GM21619 (cell line): ENCODE results near the gene RBM27.
"Not testable (repeated sequence)": the region's sequence is repeated elsewhere in the genome, so short reads cannot be mapped to it uniquely, and the experiment has no call there.

ENCODE experiments used
- ATAC-seq: cut with Tn5 transposase; IDR thresholded peaks from one replicate; pipeline ENCODE4 v1.9.1; 2021; ENCODE audit not compliant: unreplicated experiment

RBM27 gene

GRCh38 chr5:146203011-146203871 is at the start of gene RBM27:
Gene RBM27, plus strand, starts transcription at chr5:146203605. Its CDS starts 161 bp downstream, at chr5:146203766.
- ATAC-seq = peak; percentile 100

- no peak for ATAC-seq
These were observed 45.1 kb upstream of the RBM27 start for GRCh38 chr5:146158255-146158654.

DNA sequence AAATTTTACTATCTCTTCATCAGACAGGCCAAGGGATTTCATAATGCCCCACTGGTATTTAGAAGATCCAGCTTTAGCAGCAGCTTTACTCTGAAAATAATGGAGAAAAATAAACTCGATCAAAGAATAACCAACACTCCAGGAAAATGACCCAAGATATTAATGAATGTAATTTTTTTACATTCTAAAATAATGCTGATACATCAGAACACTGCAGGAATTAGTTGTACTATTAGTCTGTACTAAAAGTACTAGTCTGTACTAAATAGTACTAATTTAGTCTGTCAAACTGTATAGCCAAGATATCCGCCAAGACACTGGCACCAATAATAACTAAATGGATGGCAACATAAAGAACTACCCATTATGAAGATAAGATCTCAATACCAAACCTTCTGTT is 39.0 kb upstream of the RBM27 start:
- no peak for ATAC-seq

- no peak for ATAC-seq
These were observed 37.9 kb upstream of the RBM27 start for GRCh38 chr5:146165460-146165859.

DNA sequence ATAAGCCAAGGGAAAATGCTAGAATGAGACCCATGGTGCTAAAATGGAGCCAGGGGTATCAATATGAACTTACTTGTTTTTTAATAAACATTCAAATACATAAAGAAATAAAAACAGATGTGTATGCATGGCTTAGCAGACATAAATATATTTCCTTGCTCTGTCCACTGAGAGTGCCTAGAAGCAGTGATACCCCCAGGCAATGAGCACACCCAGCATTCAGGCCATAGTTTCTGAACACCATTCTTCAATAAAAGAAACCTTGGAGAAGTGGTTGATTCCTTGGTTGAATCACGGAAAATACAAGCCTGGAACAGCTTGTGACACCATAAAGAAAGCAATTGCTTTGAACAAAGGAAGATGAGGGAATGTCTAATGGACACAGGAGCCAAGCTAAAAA is 37.5 kb upstream of the RBM27 start:
- ATAC-seq = no peak

DNA sequence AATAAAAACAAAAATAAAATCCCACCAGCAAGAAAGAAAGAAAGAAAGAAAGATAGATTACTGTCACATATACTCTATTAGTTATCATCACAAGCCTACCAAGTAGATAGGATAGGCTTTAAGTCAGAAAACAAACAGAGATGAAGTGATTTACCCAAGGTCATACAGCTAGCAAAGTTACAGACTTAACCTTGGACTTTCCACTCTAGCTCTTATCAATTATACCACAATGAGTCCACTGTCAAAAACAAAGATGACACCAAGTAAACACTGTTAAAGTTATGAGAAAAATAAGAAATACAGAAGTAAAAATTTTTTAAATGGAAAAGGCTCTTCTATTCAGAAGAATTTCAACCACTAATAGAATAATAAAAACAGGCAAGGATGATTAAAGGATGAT is 34.3 kb upstream of the RBM27 start:
- no peak for ATAC-seq

DNA sequence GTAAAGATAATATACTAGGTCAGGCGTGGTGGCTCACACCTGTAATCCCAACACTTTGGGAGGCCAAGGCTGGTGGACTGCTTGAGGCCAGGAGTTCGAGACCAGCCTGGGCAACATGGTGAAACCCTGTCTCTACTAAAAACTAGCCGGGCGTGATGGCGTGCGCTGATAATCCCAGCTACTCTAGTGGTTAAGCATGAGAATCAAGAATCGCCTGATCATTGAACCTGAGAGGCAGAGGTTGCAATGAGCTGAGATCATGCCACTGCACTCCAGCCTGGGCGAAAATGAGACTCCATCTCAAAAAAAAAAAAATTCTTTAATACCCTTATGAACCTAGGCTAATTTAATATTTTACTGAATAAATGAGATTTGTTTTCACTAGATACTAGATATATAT is 30.4 kb upstream of the RBM27 start:
- peak; percentile 70 for ATAC-seq

DNA sequence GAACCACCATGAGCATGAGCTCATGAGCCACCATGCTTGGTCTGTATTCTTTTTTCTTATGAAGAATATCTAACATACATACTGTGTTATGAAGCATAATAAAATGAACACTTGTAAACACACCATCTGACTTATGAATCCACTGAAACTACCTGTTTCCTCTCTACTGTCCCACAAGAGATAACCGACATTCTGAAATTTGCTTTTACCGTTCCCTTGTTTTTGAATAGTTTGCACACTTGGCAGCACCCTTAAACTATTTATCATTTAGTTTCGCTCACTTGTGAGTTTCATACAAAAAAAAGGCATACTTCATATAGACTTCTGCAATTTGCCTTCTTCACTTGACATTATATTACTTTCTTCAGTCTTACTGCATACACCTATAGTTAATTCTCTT is 29.8 kb upstream of the RBM27 start:
- ATAC-seq = peak; percentile 94

GRCh38 chr5:146176805-146177204 is 26.6 kb upstream of the RBM27 start:
- no peak for ATAC-seq

DNA sequence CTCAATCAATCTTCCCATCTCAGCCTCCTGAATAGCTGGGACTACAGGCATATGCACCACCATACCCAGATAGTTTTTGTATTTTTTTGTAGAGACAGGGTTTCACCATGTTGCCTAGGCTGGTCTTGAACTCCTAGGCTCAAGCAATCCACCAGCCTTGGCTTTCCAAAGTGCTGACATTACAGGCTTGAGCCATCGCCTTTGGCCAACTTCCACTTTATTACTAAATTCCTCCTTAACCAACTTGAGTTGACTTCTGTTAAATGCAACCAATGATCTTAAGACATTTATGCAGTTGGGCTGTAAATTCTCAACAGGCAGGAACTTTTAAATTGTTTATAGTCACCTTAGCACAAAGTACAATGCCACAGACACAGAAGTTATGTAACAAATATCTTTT is 23.7 kb upstream of the RBM27 start:
- no peak for ATAC-seq

DNA sequence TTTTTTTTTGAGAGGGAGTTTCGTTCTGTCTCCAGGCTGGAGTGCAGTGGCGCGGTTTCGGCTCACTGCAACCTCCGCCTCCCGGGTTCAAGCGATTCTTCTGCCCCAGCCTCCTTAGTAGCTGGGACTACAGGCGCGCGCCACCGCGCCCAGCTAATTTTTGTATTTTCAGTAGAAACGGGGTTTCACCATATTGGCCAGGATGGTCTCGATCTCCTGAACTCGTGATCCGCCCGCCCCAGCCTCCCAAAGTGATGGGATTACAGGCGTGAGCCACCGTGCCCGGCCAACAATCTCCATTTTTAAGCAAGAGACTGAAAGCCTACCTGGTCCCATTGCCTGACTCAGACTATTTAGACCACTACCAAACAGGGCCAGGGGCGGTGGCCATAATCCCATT is 20.0 kb upstream of the RBM27 start:
- ATAC-seq = not testable (repeated sequence)

- ATAC-seq = no peak
These were observed 18.2 kb upstream of the RBM27 start for GRCh38 chr5:146185161-146185560.

- no peak for ATAC-seq
These were observed 15.0 kb upstream of the RBM27 start for GRCh38 chr5:146188358-146188757.

DNA sequence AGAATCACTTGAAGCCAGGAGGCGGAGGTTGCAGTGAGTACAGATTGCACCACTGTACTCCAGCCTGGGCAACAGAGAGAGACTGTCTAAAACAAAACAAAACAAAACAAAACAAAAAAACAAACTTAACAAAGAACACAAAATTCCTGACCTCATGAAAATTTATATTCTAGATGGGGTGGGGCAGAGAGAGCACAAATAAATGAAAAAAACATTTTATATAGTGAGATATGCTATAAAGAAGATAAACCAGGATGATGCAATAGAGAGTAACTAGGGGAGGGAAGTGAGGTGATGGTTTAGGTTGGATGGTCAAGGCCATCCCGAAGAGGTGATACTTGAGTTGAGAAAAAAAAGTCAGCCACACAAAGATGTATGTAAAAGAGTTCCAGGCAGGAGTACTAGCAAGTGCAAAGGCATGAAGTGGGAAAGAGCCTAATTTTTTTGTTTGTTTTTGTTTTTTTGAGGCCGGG is 10.8 kb upstream of the RBM27 start:
- no peak for ATAC-seq

- no peak for ATAC-seq
These were observed 10.1 kb upstream of the RBM27 start for GRCh38 chr5:146193285-146193684.

- ATAC-seq = not testable (repeated sequence)
These were observed 8.4 kb upstream of the RBM27 start for GRCh38 chr5:146194997-146195396.

DNA sequence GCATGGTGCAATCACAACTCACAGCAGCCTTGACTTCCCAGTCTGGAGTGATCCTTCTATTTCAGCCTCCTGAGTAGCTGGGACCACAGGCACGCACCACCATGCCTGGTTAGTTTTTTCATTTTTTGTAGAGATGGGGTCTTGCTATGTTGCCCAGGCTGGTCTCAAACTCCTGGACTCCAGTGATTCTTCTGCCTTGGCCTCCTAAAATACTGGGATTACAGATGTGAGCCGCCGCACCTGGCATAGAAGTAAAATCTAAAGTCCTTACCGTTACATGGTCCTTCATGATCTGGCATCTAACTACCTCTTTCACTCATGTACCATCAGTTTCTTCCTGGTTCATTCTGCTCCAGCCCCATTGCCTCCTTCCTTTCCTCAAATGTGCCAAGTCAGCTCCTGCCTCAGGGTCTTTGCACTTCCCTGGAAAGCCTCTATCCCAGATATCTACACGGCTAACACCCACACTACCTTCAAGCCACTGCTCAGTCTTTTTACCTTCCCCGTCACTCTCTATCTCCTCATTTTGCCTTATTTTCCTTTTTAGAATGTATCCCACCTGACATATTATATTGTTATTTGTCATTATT is 6.9 kb upstream of the RBM27 start:
- ATAC-seq = no peak

DNA sequence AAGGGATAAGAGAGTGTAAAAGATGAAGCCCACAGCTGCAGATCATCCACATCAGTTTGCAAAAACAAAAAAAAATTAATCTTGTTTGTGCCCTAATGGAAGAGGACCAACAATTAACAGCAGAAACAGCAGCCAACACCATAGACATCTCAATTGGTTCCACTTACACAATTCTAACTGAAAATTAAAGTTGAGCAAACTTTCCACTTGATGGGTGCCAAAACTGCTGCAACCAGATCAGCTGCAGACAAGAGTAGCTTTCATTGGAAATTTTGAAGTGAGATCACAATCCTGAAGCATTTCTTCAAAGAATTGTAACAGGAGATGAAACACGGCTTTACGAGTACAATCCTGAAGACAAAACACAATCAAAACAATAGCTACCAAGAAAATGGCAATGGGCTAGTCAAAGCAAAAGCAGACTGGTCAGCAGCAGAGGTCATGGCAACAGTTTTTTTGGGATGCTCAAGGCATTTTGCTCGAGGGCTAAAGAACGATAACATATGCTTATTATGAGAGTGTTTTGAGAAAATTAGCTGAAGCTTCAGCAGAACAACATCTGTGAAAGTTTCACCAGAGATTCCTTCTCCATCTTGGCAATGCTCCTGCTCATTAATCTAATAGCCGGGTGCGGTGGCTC is 4.1 kb upstream of the RBM27 start:
- no peak for ATAC-seq

DNA sequence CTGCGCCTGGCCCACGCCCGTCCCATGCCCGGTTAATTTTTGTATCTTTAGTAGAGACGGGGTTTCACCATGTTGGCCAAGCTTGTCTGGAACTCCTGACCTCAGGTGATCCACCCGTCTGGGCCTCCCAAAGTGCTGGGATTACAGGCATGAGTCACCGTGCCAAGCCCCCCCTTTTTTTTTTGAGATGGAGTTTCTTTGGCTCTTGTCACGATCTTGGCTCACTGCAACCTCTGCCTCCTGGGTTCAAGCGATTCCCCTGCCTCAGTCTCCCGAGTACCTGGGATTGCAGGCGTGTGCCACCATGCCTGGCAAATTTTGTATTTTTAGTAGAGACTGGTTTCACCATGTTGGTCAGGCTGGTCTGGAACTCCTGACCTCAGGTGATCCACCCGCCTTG is 1.6 kb upstream of the RBM27 start:
- not testable (repeated sequence) for ATAC-seq

- ATAC-seq = peak; percentile 3
These were observed 427 bp downstream of the RBM27 start for GRCh38 chr5:146203872-146204192.

DNA sequence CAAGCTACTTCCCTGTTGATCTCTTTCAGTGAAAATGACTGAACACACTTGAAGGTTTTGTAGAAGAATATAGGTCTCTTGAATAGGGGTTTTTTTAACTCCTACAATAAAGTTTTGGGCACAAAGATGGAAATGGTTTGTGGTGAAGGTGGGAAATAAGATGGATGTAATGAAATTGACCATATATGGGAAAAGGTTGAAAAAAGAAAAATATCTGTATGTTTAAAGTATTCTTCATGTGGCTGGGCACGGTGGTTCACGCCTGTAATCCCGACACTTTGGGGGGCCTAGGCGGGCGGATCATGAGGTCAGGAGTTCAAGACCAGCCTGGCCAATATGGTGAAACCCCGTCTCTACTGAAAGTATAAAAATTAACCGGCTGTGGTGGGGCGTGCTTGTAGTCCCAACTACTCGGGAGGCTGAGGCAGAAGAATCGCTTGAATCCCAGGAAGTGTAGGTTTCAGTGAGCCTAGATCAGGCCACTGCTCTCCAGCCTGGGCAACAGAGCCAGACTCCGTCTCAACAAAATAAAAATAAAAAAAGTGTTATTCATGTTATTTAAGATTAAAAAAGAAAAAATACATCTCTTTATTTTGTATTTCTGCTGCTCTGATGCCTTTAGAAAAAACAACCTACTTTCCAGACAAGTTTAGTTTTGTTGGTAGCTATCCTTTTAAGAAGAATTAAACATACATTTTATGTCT is 2.2 kb downstream of the RBM27 start:
- ATAC-seq = no peak
